ENCODE measurements around the gene RSU1.

RSU1 gene

DNA sequence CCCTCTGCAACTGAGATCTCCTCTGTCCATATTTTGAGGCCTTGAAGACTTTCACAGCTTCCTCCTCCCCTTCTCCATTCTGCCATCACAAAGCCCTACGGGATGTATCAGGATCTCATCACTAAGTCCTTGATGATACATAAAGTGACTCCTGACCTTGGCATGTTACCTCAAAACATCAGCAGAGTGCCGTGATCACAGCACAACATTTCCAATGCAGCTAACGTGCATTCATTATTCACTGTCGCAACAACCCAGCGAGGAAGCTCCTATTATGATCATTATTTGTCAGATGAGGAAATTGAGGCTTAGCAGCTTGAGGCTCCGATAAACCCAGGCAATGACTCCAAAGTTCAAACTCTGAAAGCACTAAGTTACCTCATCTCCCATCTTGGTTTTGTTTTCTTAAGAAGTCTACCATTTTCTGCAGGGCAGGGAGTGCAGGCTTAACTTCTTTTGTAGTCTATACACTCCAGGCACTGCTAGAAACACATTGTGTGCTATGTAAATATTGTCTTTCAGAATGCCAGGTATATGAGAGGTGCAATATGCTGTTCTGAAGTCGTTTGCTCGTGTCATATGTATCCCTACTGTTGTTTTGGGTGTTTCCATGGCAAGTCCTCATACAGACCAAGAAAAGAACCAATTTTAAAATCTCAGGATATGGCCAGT, 215.0 kb downstream of the RSU1 start:
- no peak for DNase-seq (ENCODE audit: low spot score)

DNA sequence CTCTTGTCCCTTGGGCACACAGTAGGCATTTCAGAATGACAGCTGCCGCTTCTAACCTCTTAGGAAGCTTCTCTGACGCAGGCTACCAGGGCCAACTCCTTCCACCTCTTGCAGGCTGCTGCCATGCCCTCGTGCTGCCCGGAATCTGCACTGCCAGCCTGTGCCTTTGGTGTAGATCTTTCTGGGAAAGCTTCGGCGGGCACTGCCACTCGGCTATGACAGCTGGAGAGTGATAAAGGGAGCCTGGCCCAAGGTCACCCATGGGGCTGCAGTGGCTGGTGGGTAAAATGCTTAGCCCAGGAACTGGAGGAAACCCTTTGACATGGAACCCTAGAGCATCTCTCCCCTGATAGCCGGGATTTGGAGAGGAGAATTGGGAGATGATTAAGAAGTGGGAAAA, 217.6 kb downstream of the RSU1 start:
- DNase-seq (ENCODE audit: low spot score): no peak

DNA sequence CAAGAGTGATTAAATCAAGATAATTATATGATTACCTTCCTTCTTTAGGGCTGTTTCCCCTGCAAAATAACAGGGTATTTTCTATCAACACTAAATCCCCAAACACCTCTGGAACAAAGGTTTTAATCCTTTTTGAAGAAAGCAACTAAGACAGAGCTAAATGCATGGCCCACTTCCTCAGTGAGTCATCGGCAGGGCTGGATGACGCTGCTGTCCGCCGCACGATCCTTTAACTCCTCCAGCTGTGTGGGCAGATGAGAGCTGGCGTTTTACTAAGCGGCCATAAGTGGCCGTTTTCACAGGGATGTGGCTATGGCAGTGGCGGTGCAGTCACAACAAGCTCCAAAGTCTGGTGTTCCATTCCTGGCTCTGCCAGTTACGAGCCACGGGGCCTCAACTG, 219.6 kb downstream of the RSU1 start:
- no peak for DNase-seq (ENCODE audit: low spot score)

DNA sequence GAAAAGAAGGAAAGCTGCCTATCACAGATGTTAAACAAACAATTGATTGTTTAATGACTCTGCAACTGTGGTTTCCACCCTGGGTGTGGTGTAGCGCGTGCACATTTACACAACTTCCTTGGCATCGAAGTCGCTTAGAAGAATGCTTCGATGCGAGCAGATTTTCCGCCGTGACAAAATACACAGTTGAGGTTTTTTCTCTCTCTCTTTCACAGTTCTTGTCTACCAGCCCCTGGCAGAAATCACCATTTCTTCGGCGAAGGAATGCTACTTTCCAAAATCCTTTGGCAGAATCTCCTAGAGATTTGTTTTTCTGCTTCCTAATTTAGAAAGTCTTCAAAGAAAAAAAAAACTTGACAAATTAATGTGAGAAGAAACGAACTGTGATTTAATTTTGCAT, 224.8 kb downstream of the RSU1 start:
- DNase-seq (ENCODE audit: low spot score): no peak

DNA sequence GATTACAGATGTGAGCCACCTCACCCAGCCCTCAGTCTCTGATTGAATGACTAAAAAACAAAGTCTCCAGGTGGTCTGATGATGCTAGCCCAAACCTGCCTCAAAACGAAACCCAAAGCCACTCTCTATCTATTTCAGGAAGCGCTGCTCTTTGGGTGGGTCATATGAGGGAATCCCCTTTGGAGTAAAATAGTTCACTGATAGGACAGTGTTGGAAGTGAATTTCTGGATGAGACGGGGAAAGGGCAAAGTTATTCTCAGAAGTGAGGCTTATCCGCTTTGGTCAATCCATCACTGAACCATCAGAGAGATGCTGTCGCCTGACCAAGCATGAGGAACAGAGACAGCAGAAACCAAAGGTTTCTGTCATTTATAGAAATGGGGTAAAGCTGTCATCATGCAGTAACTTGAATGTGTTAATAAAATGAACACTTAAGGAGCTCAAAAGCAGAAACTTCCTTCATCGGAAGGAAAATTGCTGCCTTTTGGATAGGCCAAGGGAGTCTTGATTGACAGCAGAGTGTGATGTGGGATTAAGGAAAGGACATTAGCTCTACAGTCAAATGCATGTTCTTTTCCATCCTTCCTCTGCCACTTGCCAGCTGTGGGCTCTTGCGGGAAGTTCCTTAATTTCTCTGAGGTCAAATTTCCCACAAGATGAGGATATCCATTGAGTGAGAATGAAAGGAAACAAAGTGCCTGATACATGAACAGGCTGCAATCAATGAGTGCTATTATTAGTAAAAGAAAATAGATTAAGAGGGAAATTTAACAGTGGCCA, 230.7 kb downstream of the RSU1 start:
- DNase-seq (ENCODE audit: low spot score): no peak

DNA sequence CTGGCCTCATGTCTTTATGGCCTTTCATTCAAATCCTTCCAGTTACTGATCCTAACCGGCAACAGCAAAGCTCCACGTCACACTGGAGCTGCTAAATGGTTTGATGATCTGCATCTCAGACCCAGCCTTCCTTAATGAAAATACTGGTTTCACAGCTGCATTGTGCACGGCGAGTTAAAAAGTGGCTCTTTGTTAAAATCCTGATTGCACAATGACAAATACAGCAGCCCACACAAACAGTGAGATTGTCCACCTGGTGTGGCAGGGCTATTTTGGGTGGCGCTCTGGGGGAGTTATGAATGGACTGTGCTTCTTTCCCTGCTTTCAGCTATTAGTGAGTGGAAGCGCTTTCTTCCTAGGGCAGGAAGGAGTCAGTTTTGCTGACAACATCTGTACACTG, 232.1 kb downstream of the RSU1 start:
- no peak for DNase-seq (ENCODE audit: low spot score)

DNA sequence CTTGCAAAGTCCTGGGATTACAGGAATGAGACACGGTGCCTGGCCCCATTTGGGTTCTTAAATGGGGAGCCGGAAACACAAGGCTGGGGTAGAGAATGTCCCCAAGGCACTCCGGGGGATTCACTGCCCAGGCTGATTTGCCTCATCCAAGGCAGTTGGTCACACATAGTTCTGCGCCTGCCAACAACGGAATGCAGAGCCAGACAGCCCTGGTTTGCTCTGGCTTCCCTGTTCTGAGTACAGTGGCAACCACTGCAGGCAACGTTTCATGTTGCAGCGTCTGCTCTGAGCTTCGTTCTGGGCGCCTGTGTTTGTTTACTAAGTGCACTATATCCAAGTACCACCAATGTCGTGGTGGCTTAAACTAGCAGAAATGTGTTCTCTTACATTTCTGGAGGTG, 233.8 kb downstream of the RSU1 start:
- DNase-seq (ENCODE audit: low spot score): no peak

DNA sequence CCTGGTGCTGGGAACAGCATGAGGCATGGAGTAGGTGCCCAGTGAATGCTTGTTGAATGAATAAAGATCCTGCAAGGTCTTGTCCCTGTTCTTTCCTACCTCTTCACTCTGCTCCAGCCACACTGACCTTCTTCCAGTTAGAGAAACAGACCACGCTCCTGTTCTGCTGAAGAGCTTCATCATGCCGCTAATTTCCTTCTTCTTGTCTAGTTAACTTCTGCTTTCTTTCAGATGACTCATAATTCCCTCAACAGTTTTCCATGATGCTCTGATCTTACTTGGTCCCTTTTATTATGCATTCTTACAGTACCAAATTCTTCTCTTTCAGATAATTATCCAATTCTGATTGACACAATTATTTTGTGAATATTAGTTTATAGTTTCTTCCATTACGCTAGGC, 236.0 kb downstream of the RSU1 start:
- no peak for DNase-seq (ENCODE audit: low spot score)

DNA sequence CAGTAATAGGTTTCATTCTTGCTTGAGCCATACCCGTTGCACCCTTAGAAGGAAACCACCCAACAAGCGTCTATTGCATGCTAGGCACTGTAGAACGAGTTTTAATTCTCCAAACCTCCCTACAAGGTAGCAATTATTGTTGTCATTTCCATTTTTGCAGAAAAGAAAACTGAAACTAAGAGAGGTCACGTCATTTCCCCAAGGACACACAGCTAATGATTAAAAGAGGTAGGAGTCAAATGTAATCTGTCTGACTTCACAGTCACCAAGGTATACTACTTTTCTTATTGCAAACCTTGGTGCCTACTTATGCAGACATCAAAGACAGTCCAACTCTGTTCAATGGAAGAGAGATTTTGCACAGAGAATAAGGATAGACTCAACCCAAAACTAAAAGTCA, 246.5 kb downstream of the RSU1 start:
- DNase-seq (ENCODE audit: low spot score): no peak

DNA sequence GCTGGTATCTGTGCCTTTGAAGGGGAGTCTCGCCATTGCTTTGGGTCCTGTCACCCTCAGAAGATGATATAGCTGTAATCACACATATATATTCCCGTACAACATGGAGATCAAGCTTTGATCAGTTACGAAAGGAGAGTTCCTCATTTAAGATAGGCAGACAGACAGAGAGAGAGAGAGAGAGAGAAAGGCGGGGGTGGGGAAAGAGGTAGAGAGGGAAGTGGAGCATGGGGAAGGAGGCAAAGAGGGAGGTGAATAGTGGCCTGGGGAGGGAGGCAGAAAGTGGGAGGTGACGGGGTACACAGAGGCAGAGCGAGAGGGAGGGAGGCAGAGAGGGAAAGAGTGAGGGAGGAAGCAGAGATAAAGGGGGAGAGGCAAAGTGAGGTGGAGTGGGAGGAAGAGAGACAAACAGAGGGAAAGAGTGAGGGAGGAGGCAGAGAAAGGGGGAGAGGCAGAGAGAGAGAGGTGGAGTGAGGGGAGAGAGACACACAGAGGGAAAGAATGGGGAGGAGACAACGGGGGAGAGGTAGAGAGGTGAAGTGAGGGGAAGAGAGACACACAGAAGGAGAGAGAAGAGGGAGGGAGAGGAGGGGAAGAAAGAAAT, 250.9 kb downstream of the RSU1 start:
- DNase-seq (ENCODE audit: low spot score): no peak

DNA sequence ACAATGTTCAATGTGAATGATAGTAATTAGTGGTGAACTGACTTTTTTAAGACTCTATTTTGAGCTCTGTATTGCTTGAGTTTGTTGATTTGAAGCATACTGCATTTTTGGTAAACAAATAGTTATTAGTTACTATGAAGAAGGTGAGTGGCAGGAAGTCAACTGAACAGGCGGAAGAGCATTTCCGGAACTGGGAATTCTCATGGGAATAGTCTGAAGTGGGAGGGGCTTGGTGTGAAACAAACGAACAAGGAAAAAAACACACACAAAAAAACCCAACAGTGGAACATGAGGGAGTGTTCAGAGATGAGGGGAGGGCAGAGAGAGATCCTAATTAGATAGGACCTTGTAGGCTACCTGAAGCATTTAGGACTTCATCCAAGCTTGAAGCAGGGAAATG, 251.6 kb downstream of the RSU1 start:
- DNase-seq (ENCODE audit: low spot score): no peak

DNA sequence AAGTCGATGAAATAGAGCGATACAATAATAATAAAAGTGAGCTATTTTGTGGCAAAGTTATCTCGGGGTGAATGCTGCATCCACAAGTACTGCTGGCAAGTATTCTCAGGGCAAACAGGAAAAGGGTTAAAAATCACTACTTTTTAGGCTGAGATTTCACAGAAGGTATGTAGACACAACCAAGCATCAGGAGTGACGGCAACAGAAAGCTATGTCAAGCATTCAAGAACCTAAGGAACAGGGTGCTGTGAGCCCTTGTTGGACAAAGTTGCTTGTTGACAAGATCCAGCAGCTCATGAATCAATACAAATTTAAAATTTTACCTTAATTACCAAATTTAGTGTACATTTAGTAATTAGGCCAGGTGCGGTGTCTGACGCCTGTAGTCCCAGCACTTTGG, 254.3 kb downstream of the RSU1 start:
- DNase-seq (ENCODE audit: low spot score): no peak

DNA sequence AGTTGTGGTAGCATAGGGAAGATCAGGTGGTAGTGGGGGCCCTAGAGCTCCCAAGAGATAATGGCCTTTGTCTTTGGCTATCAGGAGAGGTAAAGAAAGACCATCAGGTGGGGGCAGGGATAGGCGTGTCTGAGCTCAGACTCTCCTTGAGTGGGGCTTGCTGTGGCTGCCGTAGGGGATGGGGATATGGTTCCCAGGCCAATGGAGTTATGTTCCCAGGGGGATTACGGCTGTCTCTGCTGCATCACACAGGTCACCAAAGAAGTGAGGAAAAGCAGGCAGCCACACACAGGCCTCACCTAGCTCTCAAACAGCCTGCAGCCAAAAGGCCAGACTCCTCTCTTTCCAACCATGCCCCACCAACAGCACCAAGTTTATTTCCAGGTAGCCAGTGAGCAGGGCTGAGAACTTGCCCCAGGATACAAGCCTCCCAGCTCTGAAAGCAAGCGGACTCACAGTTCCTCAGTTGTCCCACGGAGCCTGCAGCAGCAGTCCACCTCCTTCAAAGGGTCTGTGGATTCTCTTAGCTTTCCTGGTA, 257.9 kb downstream of the RSU1 start:
- DNase-seq (ENCODE audit: low spot score): no peak

DNA sequence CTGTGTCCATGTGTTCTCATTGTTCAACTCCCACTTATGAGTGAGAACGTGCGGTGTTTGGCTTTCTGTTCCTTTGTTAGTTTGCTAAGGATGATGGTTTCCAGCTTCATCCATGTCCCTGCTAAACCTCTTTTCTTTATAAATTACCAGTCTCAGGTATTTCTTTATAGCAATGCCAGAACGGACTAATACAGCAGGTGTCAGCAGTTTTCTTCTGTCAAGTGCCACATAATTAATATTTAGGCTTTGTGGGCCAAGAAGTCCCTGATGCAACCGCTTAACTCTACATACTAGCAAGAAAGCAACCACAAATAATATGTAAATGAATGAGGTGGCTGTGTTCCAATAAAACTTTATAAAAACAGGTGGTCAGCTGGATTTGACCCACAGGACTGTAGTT, 269.3 kb downstream of the RSU1 start:
- no peak for DNase-seq (ENCODE audit: low spot score)

DNA sequence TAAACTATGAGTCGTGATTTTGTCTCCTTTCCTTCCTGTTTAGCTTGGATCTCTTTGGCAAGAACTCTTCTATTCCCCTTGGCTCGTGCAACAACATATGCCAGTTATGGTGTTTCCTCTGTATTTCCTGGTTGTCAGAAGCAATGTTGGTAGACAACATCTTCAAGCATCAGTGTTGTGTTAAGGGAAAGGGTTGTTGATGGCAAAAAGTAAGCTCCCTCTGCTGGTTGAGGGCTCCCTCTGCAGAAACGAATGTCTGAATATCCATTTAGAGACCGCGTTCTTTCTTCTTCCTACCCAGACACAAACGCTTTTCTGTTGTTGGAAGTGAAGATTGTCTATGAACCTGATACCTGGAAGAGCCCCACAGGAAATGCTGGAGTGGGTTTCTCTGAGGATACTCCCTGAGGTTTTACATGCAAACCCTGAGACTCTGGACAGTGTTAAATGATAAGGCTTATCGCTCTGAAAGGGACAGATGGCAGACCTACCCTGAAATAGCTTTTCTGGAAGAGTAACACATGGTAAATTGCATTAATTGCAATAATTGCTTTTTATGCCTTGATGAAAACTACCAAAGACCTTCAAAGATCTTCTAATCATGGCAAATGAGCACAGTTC, 272.0 kb downstream of the RSU1 start:
- DNase-seq (ENCODE audit: low spot score): no peak

DNA sequence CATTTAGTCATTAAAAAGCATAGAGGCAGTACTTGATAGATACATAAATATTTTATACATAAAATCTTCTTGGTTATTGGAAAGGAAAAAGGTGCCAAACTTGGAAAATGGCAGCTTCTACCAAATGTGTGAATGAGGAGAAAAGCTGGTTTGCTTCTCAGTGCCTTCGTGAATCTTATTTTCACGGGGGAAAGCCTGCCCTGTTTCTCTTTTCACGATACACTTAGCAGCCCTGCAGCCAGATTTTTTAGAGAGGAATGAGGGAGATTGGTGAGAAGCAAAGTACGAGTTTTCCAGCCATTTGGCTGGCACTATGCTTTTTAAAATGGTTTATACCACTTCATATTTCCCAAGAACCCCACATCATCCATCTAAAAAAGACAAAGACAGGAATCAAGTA, 272.6 kb downstream of the RSU1 start:
- DNase-seq (ENCODE audit: low spot score): no peak

DNA sequence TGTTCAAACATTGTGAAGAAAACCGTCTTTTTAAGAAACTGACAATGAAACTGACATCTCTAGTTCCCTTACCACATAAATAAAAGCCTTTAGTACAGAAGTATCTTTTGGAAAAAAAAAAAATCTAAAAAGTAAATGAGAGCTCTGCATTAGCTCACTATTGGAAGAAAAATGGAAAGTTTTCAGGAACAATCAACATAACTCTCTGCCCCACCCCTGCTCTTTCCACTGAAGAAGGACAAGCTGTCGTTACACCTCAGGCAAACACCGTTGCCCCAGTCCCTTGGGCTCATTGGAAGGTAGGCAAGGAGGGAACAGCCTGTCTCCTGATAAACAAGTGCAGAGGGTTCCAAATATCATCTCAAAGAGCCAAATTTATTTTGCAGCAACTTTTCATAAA, 273.1 kb downstream of the RSU1 start:
- no peak for DNase-seq (ENCODE audit: low spot score)
